T-helper 2 cell treated with Interferon-gamma antibody and Interleukin-4, amounts not matched to agents 5 μg/mL and 100 μg/mL, for 36 hours (primary cell): ENCODE data around the gene MN1.

ENCODE experiments used
- DNase-seq: peaks from one replicate; pipeline ENCODE4 v3.0.0; 2021; ENCODE audit warnings: low spot score
- H3K27ac Mint-ChIP-seq: one replicate; pipeline ENCODE4 v1.8.0; 2021; ENCODE audit warnings: mild to moderate bottlenecking, mixed read lengths
- H3K27me3 Mint-ChIP-seq: one replicate; pipeline ENCODE4 v1.8.0; 2021; ENCODE audit warnings: low read depth, mixed read lengths
- H3K36me3 Mint-ChIP-seq: one replicate; pipeline ENCODE4 v1.8.0; 2021; ENCODE audit warnings: low read depth, mixed read lengths
- H3K4me1 Mint-ChIP-seq: one replicate; pipeline ENCODE4 v1.8.0; 2021; ENCODE audit warnings: low read depth, mixed read lengths
- H3K4me3 Mint-ChIP-seq: one replicate; pipeline ENCODE4 v1.8.0; 2022; ENCODE audit warnings: mild to moderate bottlenecking, moderate library complexity, mixed read lengths
- H3K9me3 Mint-ChIP-seq: one replicate; pipeline ENCODE4 v1.8.0; 2021; ENCODE audit warnings: mixed read lengths

Gene MN1

GRCh38 chr22:27757928-27758525 is 43.5 kb downstream of the MN1 start:
- H3K27ac Mint-ChIP-seq, result no peak overlapping the region
- no peaks in the 10 kb centered on the region for H3K27me3 Mint-ChIP-seq
- no peak overlapping the region for H3K4me3 Mint-ChIP-seq
- no peaks in the 10 kb centered on the region for H3K4me1 Mint-ChIP-seq
- H3K36me3 Mint-ChIP-seq, result no peaks in the 10 kb centered on the region
- H3K9me3 Mint-ChIP-seq, result no peaks in the 10 kb centered on the region
- no peak for DNase-seq

- no peaks in the 10 kb centered on the region for H3K9me3 Mint-ChIP-seq
- H3K27me3 Mint-ChIP-seq, result no peaks in the 10 kb centered on the region
- no peaks in the 10 kb centered on the region for H3K36me3 Mint-ChIP-seq
- no peak overlapping the region for H3K4me3 Mint-ChIP-seq
- no peak overlapping the region for H3K27ac Mint-ChIP-seq
- no peak for DNase-seq
- H3K4me1 Mint-ChIP-seq, result no peaks in the 10 kb centered on the region
Observed at GRCh38 chr22:27756212-27756660, 45.3 kb downstream of the MN1 start.

- Mint-ChIP-seq H3K4me1 (no peaks in the 10 kb centered on the region), H3K27me3 (no peaks in the 10 kb centered on the region), H3K36me3 (no peaks in the 10 kb centered on the region), H3K9me3 (no peaks in the 10 kb centered on the region), H3K4me3 (no peak overlapping the region), H3K27ac (no peak overlapping the region)
- no peak for DNase-seq
Observed at GRCh38 chr22:27755521-27756211, 45.9 kb downstream of the MN1 start.

GRCh38 chr22:27754888-27755480 is 46.6 kb downstream of the MN1 start:
- Mint-ChIP-seq H3K4me3 (no peak overlapping the region), H3K36me3 (no peaks in the 10 kb centered on the region), H3K27me3 (no peaks in the 10 kb centered on the region), H3K9me3 (no peaks in the 10 kb centered on the region), H3K27ac (no peak overlapping the region), H3K4me1 (no peaks in the 10 kb centered on the region)
- no peak for DNase-seq

- H3K27ac Mint-ChIP-seq, result no peak overlapping the region
- no peaks in the 10 kb centered on the region for H3K36me3 Mint-ChIP-seq
- H3K4me1 Mint-ChIP-seq, result no peaks in the 10 kb centered on the region
- no peak overlapping the region for H3K4me3 Mint-ChIP-seq
- H3K9me3 Mint-ChIP-seq, result no peaks in the 10 kb centered on the region
- DNase-seq, result no peak
- no peaks in the 10 kb centered on the region for H3K27me3 Mint-ChIP-seq
Observed at GRCh38 chr22:27754247-27754887, 47.2 kb downstream of the MN1 start.

- Mint-ChIP-seq H3K9me3 (no peaks in the 10 kb centered on the region), H3K27me3 (peaks cover 5% of the 10 kb centered on the region), H3K4me1 (no peaks in the 10 kb centered on the region), H3K4me3 (no peak overlapping the region), H3K27ac (no peak overlapping the region), H3K36me3 (no peaks in the 10 kb centered on the region)
- no peak for DNase-seq
Observed at GRCh38 chr22:27752771-27753170, 48.8 kb downstream of the MN1 start.

GRCh38 chr22:27752141-27752540 is 49.4 kb downstream of the MN1 start:
- no peak for DNase-seq
- H3K4me3 Mint-ChIP-seq, result no peak overlapping the region
- no peaks in the 10 kb centered on the region for H3K9me3 Mint-ChIP-seq
- no peaks in the 10 kb centered on the region for H3K4me1 Mint-ChIP-seq
- H3K27ac Mint-ChIP-seq, result no peak overlapping the region
- H3K27me3 Mint-ChIP-seq, result peaks cover 5% of the 10 kb centered on the region
- no peaks in the 10 kb centered on the region for H3K36me3 Mint-ChIP-seq

- DNase-seq, result no peak
- Mint-ChIP-seq H3K4me3 (no peak overlapping the region), H3K4me1 (no peaks in the 10 kb centered on the region), H3K9me3 (no peaks in the 10 kb centered on the region), H3K36me3 (no peaks in the 10 kb centered on the region), H3K27me3 (peaks cover 5% of the 10 kb centered on the region), H3K27ac (no peak overlapping the region)
Observed at GRCh38 chr22:27751277-27752070, 50.1 kb downstream of the MN1 start.

GRCh38 chr22:27750584-27751265 is 50.8 kb downstream of the MN1 start:
- DNase-seq, result no peak
- H3K27ac Mint-ChIP-seq, result no peak overlapping the region

GRCh38 chr22:27749597-27750225 is 51.8 kb downstream of the MN1 start:
- H3K9me3 Mint-ChIP-seq, result no peaks in the 10 kb centered on the region
- no peak overlapping the region for H3K27ac Mint-ChIP-seq
- no peaks in the 10 kb centered on the region for H3K4me1 Mint-ChIP-seq
- no peaks in the 10 kb centered on the region for H3K36me3 Mint-ChIP-seq
- peaks cover 5% of the 10 kb centered on the region for H3K27me3 Mint-ChIP-seq
- no peak overlapping the region for H3K4me3 Mint-ChIP-seq
- no peak for DNase-seq

More at GRCh38 chr22:27750584-27751265, 50.8 kb downstream of the MN1 start:
- H3K36me3 Mint-ChIP-seq, result no peaks in the 10 kb centered on the region
- H3K9me3 Mint-ChIP-seq, result no peaks in the 10 kb centered on the region
- H3K4me1 Mint-ChIP-seq, result no peaks in the 10 kb centered on the region
- no peak overlapping the region for H3K4me3 Mint-ChIP-seq
- H3K27me3 Mint-ChIP-seq, result peaks cover 5% of the 10 kb centered on the region

- no peak for DNase-seq
- Mint-ChIP-seq H3K27me3 (peaks cover 5% of the 10 kb centered on the region), H3K4me3 (no peak overlapping the region), H3K27ac (no peak overlapping the region), H3K4me1 (no peaks in the 10 kb centered on the region), H3K36me3 (no peaks in the 10 kb centered on the region), H3K9me3 (no peaks in the 10 kb centered on the region)
Observed at GRCh38 chr22:27748751-27749191, 52.8 kb downstream of the MN1 start.

GRCh38 chr22:27748349-27748748 is 53.2 kb downstream of the MN1 start:
- DNase-seq, result no peak
- Mint-ChIP-seq H3K27ac (no peak overlapping the region), H3K4me1 (no peaks in the 10 kb centered on the region), H3K4me3 (no peak overlapping the region), H3K9me3 (no peaks in the 10 kb centered on the region), H3K36me3 (no peaks in the 10 kb centered on the region), H3K27me3 (peaks cover 5% of the 10 kb centered on the region)
